DND-41 (cell line): ENCODE data around the gene PWWP2B.

Experiments used
- CTCF ChIP-seq: IDR thresholded peaks from 2 replicates; pipeline ENCODE4 v1.5.1; 2012; ENCODE audit warnings: borderline replicate concordance, low read length, moderate library complexity, mild to moderate bottlenecking; ENCODE audit not compliant: poor library complexity, severe bottlenecking; ENCODE audit errors: extremely low read depth
- EZH2 ChIP-seq: IDR thresholded peaks from 3 replicates; pipeline ENCODE4 v1.6.1; 2012; ENCODE audit warnings: borderline replicate concordance, low read depth, mild to moderate bottlenecking, moderate library complexity, low read length, inconsistent platforms; ENCODE audit not compliant: severe bottlenecking

GRCh38 chr10:132429281-132430230 lies 32.6 kb downstream of the PWWP2B start:
- TF ChIP-seq CTCF (no peak), EZH2 (no peak)
